ENCODE measurements around the gene CNNM2.

GRCh38 chr10:103021150-103021899 is 103.2 kb downstream of the CNNM2 start:
- TF ChIP-seq REST (IDR thresholded peaks at IDR 0.05; ENCODE audit: insufficient read depth in 1 of 2, low read depth in 2 of 2, low read length in 2 of 2) (no peak), FOXP2 (optimal IDR thresholded peaks at IDR 0.05; ENCODE audit: borderline replicate concordance, extremely low read depth, extremely low read length, insufficient read depth) (no peak), SIN3A (IDR thresholded peaks at IDR 0.05; ENCODE audit: borderline replicate concordance, insufficient read depth, low read length) (no peak)

Data from PFSK-1 (cell line).